ENCODE results near the gene HS2ST1. TPM values are rescaled to one million over a fixed set of nuclear protein-coding genes. Genes with fewer than 3 reads are reported as not detected.

HS2ST1 gene
- total RNA-seq, 1 experiment from 2014 or later = 30.1 TPM

- intact Hi-C loops (cut with micrococcal nuclease) = no loop called here
- Histone ChIP-seq H3K27me3 (ENCODE audit: insufficient read depth, low read length) (no peaks in the 10 kb centered on the region), H3K27ac (ENCODE audit: low read depth, low read length) (no peak overlapping the region), H2AFZ (ENCODE audit: low read depth, low read length, poor library complexity, severe bottlenecking) (no peak overlapping the region), H3K79me2 (ENCODE audit: insufficient read depth, low read length) (no peaks in the 10 kb centered on the region), H3K9ac (ENCODE audit: low read length) (no peak overlapping the region), H3K36me3 (ENCODE audit: control insufficient read depth in 1 of 2, insufficient read depth in 2 of 2, low read length in 2 of 2) (no peaks in the 10 kb centered on the region), H3K4me3 (replicated peaks in 1 of 2; ENCODE audit: low read depth in 1 of 2, low read length in 2 of 2) (no peak overlapping the region), H4K20me1 (ENCODE audit: insufficient read depth) (no peaks in the 10 kb centered on the region), H3K4me1 (ENCODE audit: control insufficient read depth in 1 of 2, insufficient read depth in 2 of 2, low read length in 2 of 2) (no peaks in the 10 kb centered on the region), H3K9me2 (ENCODE audit: insufficient read depth) (no peaks in the 10 kb centered on the region), H3K4me2 (ENCODE audit: low read length) (no peak overlapping the region), H3K9me3 (ENCODE audit: control insufficient read depth in 1 of 2, insufficient read depth in 1 of 2, low read depth in 1 of 2, low read length in 2 of 2) (no peaks in the 10 kb centered on the region)
- ChIA-PET POLR2A (no interaction called here), RAD21 (ENCODE audit: low non-redundant PET in 1 of 2, low total read pairs in 2 of 2, uncharacterized antibody in 2 of 2, unreplicated experiment in 2 of 2) (no interaction called here), CTCF (no interaction called here)
- TF ChIP-seq EZH2 (IDR thresholded peaks at IDR 0.05) (no peak), POLR2A (IDR thresholded peaks at IDR 0.05; ENCODE audit: borderline replicate concordance, extremely low read depth, insufficient read depth, insufficient read length) (no peak), CBX3 (IDR thresholded peaks at IDR 0.05; ENCODE audit: low read depth) (no peak), MAX (IDR thresholded peaks at IDR 0.05) (no peak), ATF3 (IDR thresholded peaks at IDR 0.05) (no peak), CEBPB (IDR thresholded peaks at IDR 0.05; ENCODE audit: low read depth) (no peak), REST (IDR thresholded peaks at IDR 0.05; ENCODE audit: low read depth) (no peak), SP1 (IDR thresholded peaks at IDR 0.05; ENCODE audit: low read depth) (no peak), ZBTB33 (IDR thresholded peaks at IDR 0.05; ENCODE audit: extremely low read depth, insufficient replicate concordance, low read length) (no peak), ZNF274 (IDR thresholded peaks at IDR 0.05; ENCODE audit: low read depth, low read length) (no peak), TCF7L2 (IDR thresholded peaks at IDR 0.05; ENCODE audit: borderline replicate concordance, extremely low read depth, insufficient read depth, insufficient read length) (no peak), CTCF (IDR thresholded peaks at IDR 0.05 in 2 of 3, conservative IDR thresholded peaks at IDR 0.05 in 1 of 3; ENCODE audit: borderline replicate concordance in 1 of 3, insufficient read depth in 1 of 3, low read depth in 2 of 3, low read length in 2 of 3) (no peak), EGR1 (IDR thresholded peaks at IDR 0.05; ENCODE audit: low read depth) (no peak), YY1 (IDR thresholded peaks at IDR 0.05; ENCODE audit: extremely low read depth, insufficient replicate concordance, low read depth, low read length) (no peak)
- ATAC-seq (no peak), DNase-seq (ENCODE audit: low read depth, low spot score) (no peak)
- no TSS peak for BruUV-seq (replicated peaks)
Measured at GRCh38 chr1:87100271-87100670, 185.8 kb downstream of the HS2ST1 start.

Measured in HCT116 (cell line).